Ascending aorta (tissue), 2 donors: ENCODE results near the gene MEGF10. TPM values are rescaled to one million over a fixed set of nuclear protein-coding genes. Genes with fewer than 3 reads are reported as not detected.

Experiments
- DNase-seq, 2 donors: peaks; one replicate each; pipeline ENCODE4 v3.0.0-alpha.2; 2019; ENCODE audit warnings: low spot score in 2 of 2
- H3K27ac ChIP-seq, 2 donors: fragments of 200-600 bp; sonication (generic); one replicate each; pipeline ENCODE4 v1.5.1; 2016 to 2017; ENCODE audit warnings: mild to moderate bottlenecking in 1 of 2
- H3K27me3 ChIP-seq: fragments of 200-600 bp; sonication (generic); one replicate; pipeline ENCODE4 v1.5.1; 2017
- H3K36me3 ChIP-seq, 2 donors: fragments of 200-600 bp; sonication (generic); one replicate each; pipeline ENCODE4 v1.5.1; 2016
- H3K4me1 ChIP-seq, 2 donors: fragments of 200-600 bp; sonication (generic); one replicate each; pipeline ENCODE4 v1.5.1; 2016 to 2017; ENCODE audit warnings: mild to moderate bottlenecking in 1 of 2
- H3K4me3 ChIP-seq, 2 donors: fragments of 200-600 bp; sonication (generic); one replicate each; pipeline ENCODE4 v1.5.1; 2016 to 2017; ENCODE audit warnings: mild to moderate bottlenecking in 1 of 2
- H3K9me3 ChIP-seq, 2 donors: fragments of 200-600 bp; sonication (generic); one replicate each; pipeline ENCODE4 v1.5.1; 2016
- CTCF ChIP-seq, 3 experiments: fragments of 200-600 bp in 2 of 3; fragments of 450-650 bp in 1 of 3; sonication (generic) in 2 of 3; IDR thresholded peaks; one replicate each; pipeline ENCODE4 v1.5.1; 2016 to 2019; ENCODE audit warnings: antibody characterized with exemption in 3 of 3, mild to moderate bottlenecking in 1 of 3, moderate library complexity in 1 of 3
- intact Hi-C: fragments of 100-400 bp; cut with DNase I; formaldehyde crosslinking; loops from one replicate; pipeline ENCODE4 v1.15.1; 2023
- total RNA-seq: library from RNA; depleted of rRNA; stranded (reverse); fragments of >200 nt; gene quantifications from one replicate; pipeline ENCODE4 v1.1.0, GENCODE V29; 2016

MEGF10 gene
- total RNA-seq, 1 donor from 2014 or later = 0.11 TPM

DNA sequence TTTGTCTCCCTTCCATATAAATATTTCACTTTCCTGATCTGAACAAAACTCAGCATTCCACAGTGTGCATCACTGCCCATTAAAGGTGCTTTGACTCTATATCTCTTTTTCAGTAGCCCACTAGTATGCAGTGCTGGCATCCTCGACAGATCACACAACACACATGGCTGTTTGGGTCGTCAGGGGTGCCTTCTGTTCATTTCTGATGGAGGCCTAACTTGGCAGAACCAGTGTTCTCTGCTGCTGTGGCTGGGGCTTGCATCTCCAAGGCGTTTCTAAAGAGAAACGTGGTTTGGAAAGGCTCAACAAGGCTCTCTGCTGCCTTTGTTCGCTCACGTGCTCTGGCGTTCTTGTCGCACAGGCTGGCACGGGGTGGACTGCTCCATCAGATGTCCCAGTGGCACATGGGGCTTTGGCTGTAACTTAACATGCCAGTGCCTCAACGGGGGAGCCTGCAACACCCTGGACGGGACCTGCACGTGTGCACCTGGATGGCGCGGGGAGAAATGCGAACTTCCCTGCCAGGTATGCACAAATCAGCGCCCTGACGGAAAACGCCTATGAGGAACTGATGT, 129.2 kb downstream of the MEGF10 start:
- H3K36me3 ChIP-seq = no peaks in the 10 kb centered on the region
- H3K27me3 ChIP-seq = no peaks in the 10 kb centered on the region
- H3K4me3 ChIP-seq = no peak overlapping the region
- DNase-seq = no peak
- TF ChIP-seq CTCF (IDR thresholded peaks at IDR 0.05) = no peak
- intact Hi-C loops = no loop called here
- no peaks in the 10 kb centered on the region for H3K9me3 ChIP-seq
- H3K4me1 ChIP-seq = no peaks in the 10 kb centered on the region
- H3K27ac ChIP-seq = no peak overlapping the region

DNA sequence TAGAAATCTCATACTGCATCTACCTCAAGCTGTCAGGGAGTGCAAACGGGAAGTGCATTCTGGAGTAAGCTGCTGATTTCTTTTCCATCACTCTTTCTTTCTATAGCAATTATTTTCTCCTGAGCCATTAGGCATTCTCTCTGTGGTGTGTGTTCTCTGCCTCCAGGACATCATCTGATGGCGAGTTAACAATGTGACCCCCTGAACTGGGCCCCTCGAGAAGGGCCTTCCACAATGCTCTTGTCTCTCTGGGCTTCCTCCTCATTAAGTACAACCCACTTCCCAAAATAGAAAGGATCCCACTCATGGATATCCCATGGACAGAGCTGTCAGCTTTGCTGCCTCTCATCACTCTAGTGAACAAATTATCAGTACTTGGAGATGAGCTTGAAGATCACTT, 130.2 kb downstream of the MEGF10 start:
- H3K27ac ChIP-seq = no peak overlapping the region
- no peaks in the 10 kb centered on the region for H3K27me3 ChIP-seq
- H3K4me3 ChIP-seq = no peak overlapping the region
- intact Hi-C loops = no loop called here
- no peaks in the 10 kb centered on the region for H3K9me3 ChIP-seq
- H3K36me3 ChIP-seq = no peaks in the 10 kb centered on the region
- DNase-seq = no peak
- H3K4me1 ChIP-seq = no peaks in the 10 kb centered on the region
- TF ChIP-seq CTCF (IDR thresholded peaks at IDR 0.05) = no peak

- Histone ChIP-seq H3K27ac (no peak overlapping the region), H3K4me1 (no peaks in the 10 kb centered on the region), H3K4me3 (no peak overlapping the region), H3K36me3 (no peaks in the 10 kb centered on the region), H3K9me3 (no peaks in the 10 kb centered on the region), H3K27me3 (no peaks in the 10 kb centered on the region)
- TF ChIP-seq CTCF (IDR thresholded peaks at IDR 0.05) = no peak
- DNase-seq = no peak
- intact Hi-C loops = no loop called here
Observed at GRCh38 chr5:127421471-127421870, 130.9 kb downstream of the MEGF10 start.

DNA sequence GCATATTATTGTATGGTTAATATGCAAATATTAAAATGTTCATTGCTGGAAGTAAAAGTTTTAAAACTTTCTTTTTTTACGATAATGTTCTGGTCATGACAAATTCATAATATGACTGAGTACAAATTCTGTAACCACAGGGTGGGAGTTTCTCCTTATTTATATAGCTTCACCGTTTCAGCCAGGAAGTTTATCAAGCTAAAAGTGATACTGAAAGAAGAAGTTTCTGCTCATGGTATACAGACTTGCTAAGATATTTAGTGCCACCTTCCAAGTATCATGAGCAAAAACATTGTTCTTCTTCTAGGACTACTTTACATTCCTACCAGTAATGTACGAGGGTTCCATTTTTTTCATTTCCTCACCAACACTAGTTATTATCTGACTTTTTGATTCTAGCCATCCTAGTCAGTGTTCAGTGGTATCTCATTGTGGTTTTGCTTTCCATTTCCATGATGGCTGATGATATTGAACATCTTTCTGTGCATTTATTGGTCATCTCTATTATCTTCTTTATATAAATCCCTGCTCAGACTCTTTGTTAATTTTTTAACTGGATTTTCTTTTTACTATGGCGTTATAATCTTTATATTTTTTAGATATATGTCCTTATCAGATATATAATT, 132.7 kb downstream of the MEGF10 start:
- intact Hi-C loops = no loop called here
- H3K4me3 ChIP-seq = no peak overlapping the region
- H3K27ac ChIP-seq = no peak overlapping the region
- H3K36me3 ChIP-seq = no peaks in the 10 kb centered on the region
- no peaks in the 10 kb centered on the region for H3K4me1 ChIP-seq
- TF ChIP-seq CTCF (IDR thresholded peaks at IDR 0.05) = no peak
- no peaks in the 10 kb centered on the region for H3K27me3 ChIP-seq
- DNase-seq = no peak
- no peaks in the 10 kb centered on the region for H3K9me3 ChIP-seq

DNA sequence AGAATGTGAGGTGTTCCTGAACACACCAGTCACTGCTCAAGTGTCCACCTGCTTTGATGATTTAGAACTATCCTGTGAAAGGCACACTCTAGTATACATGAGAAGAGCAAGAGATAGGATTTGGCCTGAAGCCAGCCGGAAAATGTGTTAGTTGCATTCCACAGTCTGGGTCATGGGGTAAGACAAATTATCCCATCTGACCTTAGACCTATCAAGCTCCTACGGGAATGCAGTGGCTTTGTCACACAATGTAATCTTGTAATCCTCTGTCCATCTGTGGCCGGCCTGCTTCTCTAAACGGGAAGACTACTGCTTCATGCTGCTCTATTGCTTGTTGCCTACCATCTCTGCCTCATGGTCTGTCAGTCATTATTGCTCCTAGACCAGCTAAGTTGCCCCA, 134.4 kb downstream of the MEGF10 start:
- intact Hi-C loops = no loop called here
- Histone ChIP-seq H3K27me3 (no peaks in the 10 kb centered on the region), H3K4me3 (no peak overlapping the region), H3K9me3 (no peaks in the 10 kb centered on the region), H3K36me3 (no peaks in the 10 kb centered on the region), H3K4me1 (no peaks in the 10 kb centered on the region), H3K27ac (no peak overlapping the region)
- DNase-seq = no peak
- no peak for TF ChIP-seq CTCF (IDR thresholded peaks at IDR 0.05)
